NCI-H1930 (cell line): ENCODE data around the gene IL24.

ENCODE experiments used
- DNase-seq, 2 experiments: peaks; one replicate each; lab custom pipeline; 2025; lab: John Stamatoyannopoulos, UW

IL24 gene

DNA sequence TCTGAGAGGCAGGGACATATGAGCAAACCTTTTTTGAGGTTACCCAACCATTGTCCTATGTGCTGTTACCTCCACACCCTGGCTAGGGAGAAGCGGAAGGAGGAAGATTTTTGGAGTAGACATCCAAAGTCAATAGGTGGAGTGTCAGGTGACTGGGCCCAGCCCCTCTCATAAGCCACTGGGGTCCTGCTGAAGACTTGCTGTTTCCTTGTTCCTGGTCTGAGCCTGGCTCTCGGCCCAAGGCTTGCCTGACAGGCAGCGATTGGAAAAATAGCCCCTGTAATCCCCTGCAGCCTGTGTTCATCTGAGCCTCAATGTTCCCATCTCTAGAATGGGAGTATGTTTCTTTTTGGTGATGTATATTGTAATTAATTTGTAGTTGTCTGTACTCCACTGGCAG lies 55.9 kb downstream of the IL24 start:
- DNase-seq = no peak

DNA sequence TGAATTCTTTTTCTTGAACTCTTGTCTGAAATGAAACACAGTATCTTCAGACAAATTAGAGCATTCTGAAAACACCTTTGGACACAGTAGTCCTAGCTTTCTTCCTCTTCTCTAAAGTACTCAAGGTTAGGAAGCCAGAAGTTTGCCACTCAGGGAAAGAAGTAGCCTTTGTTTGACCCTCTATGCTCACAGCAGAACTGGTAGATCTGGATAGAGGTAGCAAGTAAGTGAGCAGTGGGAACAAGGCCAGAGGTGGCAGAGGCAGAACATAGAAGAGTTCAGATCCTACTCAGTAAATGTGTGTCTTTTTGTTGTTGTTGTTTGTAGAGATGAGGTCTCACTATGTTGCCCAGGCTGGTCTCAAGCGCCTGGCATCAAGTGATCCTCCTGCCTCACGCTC lies 56.4 kb downstream of the IL24 start:
- DNase-seq = no peak
